GM19328 (cell line): ENCODE measurements around the gene RERE.
"Not testable (repeated sequence)": the region's sequence is repeated elsewhere in the genome, so short reads cannot be mapped to it uniquely, and the experiment has no call there.

ENCODE experiments used
- ATAC-seq: cut with Tn5 transposase; IDR thresholded peaks from one replicate; pipeline ENCODE4 v1.9.1; 2021; ENCODE audit warnings: mild to moderate bottlenecking, moderate library complexity; ENCODE audit not compliant: unreplicated experiment

The RERE gene

GRCh38 chr1:8844501-8845006 is 27.1 kb upstream of the RERE start:
- ATAC-seq, result no peak

GRCh38 chr1:8841395-8841794 is 24.0 kb upstream of the RERE start:
- ATAC-seq, result no peak

GRCh38 chr1:8839990-8840389 is 22.6 kb upstream of the RERE start:
- ATAC-seq, result no peak

- no peak for ATAC-seq
These were observed 18.7 kb upstream of the RERE start for GRCh38 chr1:8835941-8836643.

- no peak for ATAC-seq
These were observed 13.9 kb upstream of the RERE start for GRCh38 chr1:8831340-8831739.

- not testable (repeated sequence) for ATAC-seq
These were observed 13.3 kb upstream of the RERE start for GRCh38 chr1:8830732-8831131.

- no peak for ATAC-seq
These were observed 8.6 kb upstream of the RERE start for GRCh38 chr1:8825985-8826481.

- no peak for ATAC-seq
These were observed 5.8 kb upstream of the RERE start for GRCh38 chr1:8823295-8823664.

- no peak for ATAC-seq
These were observed 5.2 kb upstream of the RERE start for GRCh38 chr1:8822373-8823294.

- ATAC-seq, result no peak
These were observed 3.6 kb upstream of the RERE start for GRCh38 chr1:8821084-8821483.

GRCh38 chr1:8818789-8819188 is 1.3 kb upstream of the RERE start:
- ATAC-seq, result not testable (repeated sequence)

- no peak for ATAC-seq
These were observed 910 bp upstream of the RERE start for GRCh38 chr1:8818325-8818775.

GRCh38 chr1:8816831-8817411 is 519 bp downstream of the RERE start:
- ATAC-seq, result no peak

GRCh38 chr1:8816264-8816663 is 1.2 kb downstream of the RERE start:
- ATAC-seq, result no peak

GRCh38 chr1:8815582-8816151 is 1.8 kb downstream of the RERE start:
- no peak for ATAC-seq

- no peak for ATAC-seq
These were observed 2.6 kb downstream of the RERE start for GRCh38 chr1:8814865-8815264.

- ATAC-seq, result no peak
These were observed 3.4 kb downstream of the RERE start for GRCh38 chr1:8813991-8814390.

GRCh38 chr1:8813016-8813763 is 4.2 kb downstream of the RERE start:
- ATAC-seq, result no peak

- ATAC-seq, result no peak
These were observed 5.4 kb downstream of the RERE start for GRCh38 chr1:8812081-8812480.

GRCh38 chr1:8810987-8811386 is 6.5 kb downstream of the RERE start:
- no peak for ATAC-seq
